GM12873 (cell line): ENCODE measurements around the gene TESK1.

ENCODE experiments used
- CTCF ChIP-seq: IDR thresholded peaks from 2 replicates; pipeline ENCODE4 v1.5.1; 2012; ENCODE audit warnings: low read depth, mild to moderate bottlenecking, moderate library complexity, low read length, control low read depth; ENCODE audit not compliant: insufficient read depth; ENCODE audit errors: missing control alignments

TESK1 gene

GRCh38 chr9:35606726-35607125 lies 1.7 kb downstream of the TESK1 start:
- no peak for TF ChIP-seq CTCF

DNA sequence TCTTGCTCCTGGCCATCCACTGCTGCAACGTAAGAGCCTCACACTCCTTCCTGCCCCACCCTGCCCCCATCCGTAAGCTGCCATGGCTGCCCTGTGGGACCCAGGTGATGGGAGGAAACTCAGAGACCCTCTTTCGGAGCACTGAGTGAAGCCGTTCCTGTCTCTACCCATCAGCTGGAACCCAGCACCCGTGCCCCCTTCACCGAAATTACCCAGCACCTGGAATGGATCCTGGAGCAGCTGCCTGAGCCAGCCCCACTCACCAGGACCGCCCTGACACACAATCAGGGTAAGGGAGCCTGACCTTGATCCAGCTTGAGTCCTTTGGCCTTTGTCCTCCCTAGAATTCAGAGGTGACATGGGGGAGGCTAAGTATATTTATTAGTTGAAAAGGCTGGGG lies 3.2 kb downstream of the TESK1 start:
- TF ChIP-seq CTCF = no peak

- no peak for TF ChIP-seq CTCF
These were observed 4.1 kb downstream of the TESK1 start for GRCh38 chr9:35609001-35609819.

- TF ChIP-seq CTCF = no peak
These were observed 4.7 kb downstream of the TESK1 start for GRCh38 chr9:35609820-35610163.

DNA sequence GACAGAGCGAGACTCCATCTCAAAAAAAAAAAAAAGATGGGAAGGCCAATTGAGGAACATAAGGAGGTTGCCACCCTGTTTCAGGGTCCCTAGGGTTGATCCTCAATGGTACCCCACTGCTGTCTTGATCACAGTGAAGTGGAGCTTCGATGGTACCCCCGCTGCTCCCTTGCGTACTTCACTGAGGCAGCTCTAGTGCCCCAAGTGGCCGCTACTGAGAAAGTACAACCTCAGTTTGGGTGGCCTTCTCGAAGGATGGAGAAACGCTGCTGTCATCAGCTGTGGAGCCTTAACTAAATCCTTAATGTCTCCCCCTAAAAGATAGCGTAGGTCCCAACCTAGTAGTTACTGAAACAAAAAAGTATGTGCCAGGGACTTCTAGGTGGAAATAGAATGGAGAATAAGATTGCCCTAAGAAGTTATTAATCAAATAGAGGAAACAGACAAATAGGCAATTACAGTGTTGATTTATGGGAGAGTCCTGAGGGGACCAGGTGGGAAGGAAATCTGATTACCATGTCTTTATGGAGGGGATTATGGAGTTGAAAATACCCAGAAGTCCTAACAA lies 6.3 kb downstream of the TESK1 start:
- TF ChIP-seq CTCF = peak; percentile 88

DNA sequence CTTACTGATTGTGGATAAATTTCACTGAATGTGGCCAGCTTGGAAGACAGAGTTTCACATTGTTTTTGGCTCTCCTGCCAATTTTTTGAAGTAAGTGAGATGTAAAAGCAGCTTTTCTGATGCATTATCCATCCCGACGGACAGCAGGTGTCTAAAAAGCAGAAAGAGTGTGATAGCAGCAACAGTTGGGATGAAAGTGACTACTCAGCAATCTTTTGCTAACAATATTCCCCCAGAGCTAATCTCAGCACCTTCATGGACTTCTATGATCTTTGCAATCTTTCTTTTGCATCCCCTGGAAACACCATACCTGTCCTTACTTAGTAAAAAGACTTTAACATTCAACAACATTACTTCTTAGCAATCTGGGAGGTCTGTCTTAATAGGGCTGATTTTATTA lies 7.8 kb downstream of the TESK1 start:
- TF ChIP-seq CTCF = no peak

DNA sequence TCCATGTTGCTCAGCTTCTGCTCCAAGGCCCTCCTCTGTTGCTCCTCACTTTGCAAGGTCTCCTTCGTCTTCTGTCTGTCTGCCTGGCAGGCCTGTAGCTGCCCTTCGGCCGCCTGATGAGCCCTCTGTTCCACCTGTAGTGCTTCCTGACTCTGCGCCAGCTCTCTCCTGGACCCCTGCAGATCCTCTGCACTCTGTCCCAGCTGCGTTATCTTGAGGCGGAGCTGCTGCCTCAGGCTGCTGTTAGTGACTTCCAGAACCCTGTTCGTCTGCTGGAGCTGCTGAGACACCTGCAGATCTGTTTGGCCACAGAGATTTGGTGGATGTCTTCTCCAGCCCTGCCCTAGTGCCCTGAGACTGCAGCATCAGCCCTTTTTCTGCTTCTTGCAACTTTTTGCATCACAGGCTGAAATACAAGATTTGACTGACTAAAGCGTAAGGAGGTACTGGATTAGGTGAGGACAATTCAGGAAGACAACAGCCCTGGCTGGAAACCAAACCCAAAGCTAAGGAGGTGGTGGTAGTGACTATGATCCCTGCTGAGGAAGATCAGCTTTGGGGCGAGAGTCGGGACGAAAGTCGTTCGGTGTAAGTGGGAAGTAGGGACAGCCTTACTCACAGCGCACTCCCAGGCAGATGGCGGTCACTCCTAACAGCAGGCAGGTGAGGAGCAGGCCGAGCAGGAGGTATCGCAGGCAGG lies 11.1 kb downstream of the TESK1 start:
- TF ChIP-seq CTCF = no peak
